Mesenchymal stem cell (in vitro differentiated cells and primary cell): ENCODE measurements around the gene RAB40C.

Source experiments
- DNase-seq: peaks from one replicate; pipeline ENCODE4 v3.0.0-alpha.2; 2013
- H2AFZ ChIP-seq: one replicate; pipeline ENCODE4 v1.6.1; 2013; ENCODE audit warnings: low read depth, mild to moderate bottlenecking, control low read depth, inconsistent platforms, low read length, moderate library complexity
- H2AK5ac ChIP-seq: 2 replicates; pipeline ENCODE4 v1.6.1; 2013; ENCODE audit warnings: low read length, moderate library complexity, mild to moderate bottlenecking, inconsistent platforms; ENCODE audit not compliant: severe bottlenecking
- H2BK120ac ChIP-seq: one replicate; pipeline ENCODE4 v1.6.1; 2013; ENCODE audit warnings: low read depth, mild to moderate bottlenecking, inconsistent platforms, low read length, moderate library complexity
- H2BK12ac ChIP-seq, 2 experiments: one replicate each; pipeline ENCODE4 v1.6.1; 2013; ENCODE audit warnings: inconsistent platforms in 2 of 2, low read length in 2 of 2, mild to moderate bottlenecking in 2 of 2, moderate library complexity in 2 of 2, control low read depth in 1 of 2
- H2BK15ac ChIP-seq: one replicate; pipeline ENCODE4 v1.6.1; 2013; ENCODE audit warnings: mild to moderate bottlenecking, low read depth, inconsistent platforms; ENCODE audit not compliant: poor library complexity, severe bottlenecking
- H2BK5ac ChIP-seq: 2 replicates; pipeline ENCODE4 v1.6.1; 2013; ENCODE audit warnings: low read depth, mild to moderate bottlenecking, low read length, control low read depth, inconsistent platforms; ENCODE audit not compliant: poor library complexity, severe bottlenecking
- H3K14ac ChIP-seq, 2 experiments: one replicate each; pipeline ENCODE4 v1.6.1; 2013; ENCODE audit warnings: inconsistent platforms in 2 of 2, low read length in 2 of 2, control low read depth in 1 of 2, mild to moderate bottlenecking in 1 of 2, moderate library complexity in 1 of 2
- H3K18ac ChIP-seq, 2 experiments: one replicate each; pipeline ENCODE4 v1.6.1; 2013; ENCODE audit warnings: inconsistent platforms in 2 of 2, low read length in 2 of 2, control low read depth in 1 of 2, low read depth in 1 of 2, mild to moderate bottlenecking in 1 of 2
- H3K23ac ChIP-seq, 2 experiments: one replicate each; pipeline ENCODE4 v1.6.1; 2013; ENCODE audit warnings: inconsistent platforms in 2 of 2, low read length in 2 of 2, mild to moderate bottlenecking in 2 of 2, moderate library complexity in 2 of 2, control low read depth in 1 of 2
- H3K27ac ChIP-seq: 2 replicates; pipeline ENCODE4 v1.5.1; 2013; ENCODE audit warnings: mild to moderate bottlenecking, moderate library complexity, low read length, control low read depth, inconsistent platforms; ENCODE audit not compliant: poor library complexity, severe bottlenecking
- H3K27me3 ChIP-seq, 2 experiments: 2 replicates each; pipeline versions ENCODE4 v1.6.1 to v1.7.0; 2013; ENCODE audit warnings: low read length in 2 of 2, mild to moderate bottlenecking in 2 of 2, moderate library complexity in 2 of 2, control low read depth in 1 of 2, inconsistent platforms in 1 of 2; ENCODE audit not compliant: control insufficient read depth in 1 of 2, insufficient read depth in 1 of 2
- H3K36me3 ChIP-seq, 2 experiments: 2 replicates each; pipeline versions ENCODE4 v1.6.1 to v1.7.0; 2013; ENCODE audit warnings: low read length in 2 of 2, control low read depth in 1 of 2, inconsistent platforms in 1 of 2, low read depth in 1 of 2, mild to moderate bottlenecking in 1 of 2; ENCODE audit not compliant: insufficient read depth in 2 of 2, control insufficient read depth in 1 of 2
- H3K4ac ChIP-seq, 2 experiments: one replicate each; pipeline ENCODE4 v1.6.1; 2013; ENCODE audit warnings: inconsistent platforms in 2 of 2, low read length in 2 of 2, mild to moderate bottlenecking in 2 of 2, moderate library complexity in 2 of 2, control low read depth in 1 of 2, low read depth in 1 of 2
- H3K4me1 ChIP-seq: 2 replicates; pipeline ENCODE4 v1.6.1; 2013; ENCODE audit warnings: low read depth, low read length, control low read depth; ENCODE audit not compliant: control insufficient read depth, insufficient read depth
- H3K4me2 ChIP-seq: 2 replicates; pipeline ENCODE4 v1.6.1; 2013; ENCODE audit warnings: low read length, mild to moderate bottlenecking, inconsistent platforms; ENCODE audit not compliant: poor library complexity, severe bottlenecking
- H3K4me3 ChIP-seq, 2 experiments: 2 replicates each; pipeline versions ENCODE4 v1.5.1 to v1.7.0; 2013; ENCODE audit warnings: low read length in 2 of 2, mild to moderate bottlenecking in 2 of 2, control low read depth in 1 of 2, low read depth in 1 of 2; ENCODE audit not compliant: insufficient read depth in 1 of 2
- H3K79me1 ChIP-seq: replicated peaks from 2 replicates; pipeline ENCODE4 v1.6.1; 2013; ENCODE audit warnings: mild to moderate bottlenecking, control low read depth, low read length, inconsistent platforms; ENCODE audit not compliant: poor library complexity, severe bottlenecking
- H3K9ac ChIP-seq: 2 replicates; pipeline ENCODE4 v1.7.0; 2013; ENCODE audit warnings: mild to moderate bottlenecking, low read length, moderate library complexity
- H3K9me3 ChIP-seq: 2 replicates; pipeline ENCODE4 v1.7.0; 2013; ENCODE audit warnings: mild to moderate bottlenecking, low read length; ENCODE audit not compliant: control insufficient read depth
- H4K8ac ChIP-seq: one replicate; pipeline ENCODE4 v1.6.1; 2013; ENCODE audit warnings: inconsistent platforms, mild to moderate bottlenecking, low read length, moderate library complexity
- H4K91ac ChIP-seq: one replicate; pipeline ENCODE4 v1.6.1; 2013; ENCODE audit warnings: mild to moderate bottlenecking, low read length, inconsistent platforms
- WGBS: methylation state at CpG from one replicate; pipeline ENCODE4 v1.1.7; 2013; ENCODE audit warnings: mixed read lengths; 5-methylcytosine and 5-hydroxymethylcytosine counted together

RAB40C gene

GRCh38 chr16:660132-660458 lies 70.2 kb downstream of the RAB40C start:
- no peak overlapping the region for H3K23ac ChIP-seq
- no peak overlapping the region for H3K18ac ChIP-seq
- DNase-seq, result no peak
- H3K4me1 ChIP-seq, result peaks cover 17% of the 10 kb centered on the region
- H2AK5ac ChIP-seq, result no peak overlapping the region
- no peak overlapping the region for H3K14ac ChIP-seq
- H2BK15ac ChIP-seq, result no peak overlapping the region
- no peak overlapping the region for H3K27ac ChIP-seq
- H3K36me3 ChIP-seq, result peaks cover 0 to 67% of the 10 kb centered on the region in 2 experiments
- no peak overlapping the region for H2BK5ac ChIP-seq
- no peak overlapping the region for H2BK12ac ChIP-seq
- no peak overlapping the region for H2BK120ac ChIP-seq
- H3K9ac ChIP-seq, result no peak overlapping the region
- no peak overlapping the region for H3K4me2 ChIP-seq
- H3K4me3 ChIP-seq, result no peak overlapping the region
- 77% methylated on average over 6 of the region's 6 CpGs for WGBS
- no peak overlapping the region for H2AFZ ChIP-seq
- peak overlapping the region; percentile 40 for H4K91ac ChIP-seq
- no peaks in the 10 kb centered on the region for H3K27me3 ChIP-seq
- peak overlapping the region; percentile 52 for H4K8ac ChIP-seq
- no peaks in the 10 kb centered on the region for H3K79me1 ChIP-seq
- no peak overlapping the region for H3K4ac ChIP-seq
- no peaks in the 10 kb centered on the region for H3K9me3 ChIP-seq

- peak overlapping the region; percentile 15 for H3K9ac ChIP-seq
These were observed 70.8 kb downstream of the RAB40C start for GRCh38 chr16:660459-661183.

GRCh38 chr16:661184-661821 lies 71.4 kb downstream of the RAB40C start:
- Histone ChIP-seq H3K14ac (no peak overlapping the region), H3K4me2 (peak overlapping the region; percentile 35), H3K4ac (peak overlapping the region in 1 of 2 experiments; percentile 31), H2BK5ac (no peak overlapping the region), H3K23ac (no peak overlapping the region), H2BK15ac (peak overlapping the region; percentile 33), H4K91ac (peak overlapping the region; percentile 64), H4K8ac (peak overlapping the region; percentile 92), H3K9ac (peak overlapping the region; percentile 15), H3K9me3 (no peaks in the 10 kb centered on the region), H3K4me1 (peaks cover 17% of the 10 kb centered on the region), H3K79me1 (no peaks in the 10 kb centered on the region), H3K36me3 (peaks cover 3 to 59% of the 10 kb centered on the region in 2 experiments), H2BK120ac (no peak overlapping the region), H2BK12ac (peak overlapping the region; percentile 29 to 69), H3K27ac (no peak overlapping the region), H3K27me3 (no peaks in the 10 kb centered on the region), H3K4me3 (no peak overlapping the region), H2AFZ (no peak overlapping the region), H2AK5ac (peak overlapping the region; percentile 56), H3K18ac (peak overlapping the region; percentile 15 to 64)
- DNase-seq, result no peak
- 75% methylated on average over 33 of the region's 35 CpGs for WGBS

More at GRCh38 chr16:660459-661183, 70.8 kb downstream of the RAB40C start:
- Histone ChIP-seq H3K27me3 (no peaks in the 10 kb centered on the region), H3K4me3 (no peak overlapping the region), H4K91ac (peak overlapping the region; percentile 64), H3K14ac (no peak overlapping the region), H2BK15ac (peak overlapping the region; percentile 33), H2AFZ (no peak overlapping the region), H2BK5ac (no peak overlapping the region), H3K4ac (no peak overlapping the region), H3K23ac (no peak overlapping the region), H4K8ac (peak overlapping the region; percentile 92), H2AK5ac (no peak overlapping the region), H3K4me1 (peaks cover 17% of the 10 kb centered on the region), H2BK120ac (no peak overlapping the region), H3K4me2 (peak overlapping the region; percentile 35), H3K27ac (no peak overlapping the region), H3K9me3 (no peaks in the 10 kb centered on the region), H2BK12ac (peak overlapping the region; percentile 29 to 69), H3K18ac (peak overlapping the region; percentile 15 to 64), H3K36me3 (peaks cover 0 to 61% of the 10 kb centered on the region in 2 experiments), H3K79me1 (no peaks in the 10 kb centered on the region)
- peak; percentile 90 for DNase-seq
- 34% methylated on average over 25 of the region's 43 CpGs for WGBS

GRCh38 chr16:662095-662494 lies 72.2 kb downstream of the RAB40C start:
- no peak overlapping the region for H3K9ac ChIP-seq
- WGBS, result 97% methylated on average over 19 of the region's 19 CpGs
- H3K23ac ChIP-seq, result no peak overlapping the region
- H3K27me3 ChIP-seq, result no peaks in the 10 kb centered on the region
- H4K8ac ChIP-seq, result no peak overlapping the region
- H4K91ac ChIP-seq, result peak overlapping the region; percentile 63
- H3K4ac ChIP-seq, result no peak overlapping the region
- H3K4me3 ChIP-seq, result no peak overlapping the region
- no peak overlapping the region for H2BK15ac ChIP-seq
- H3K14ac ChIP-seq, result no peak overlapping the region
- no peaks in the 10 kb centered on the region for H3K9me3 ChIP-seq
- H2BK5ac ChIP-seq, result no peak overlapping the region
- no peak overlapping the region for H2AK5ac ChIP-seq
- no peaks in the 10 kb centered on the region for H3K79me1 ChIP-seq
- no peak for DNase-seq
- H2BK12ac ChIP-seq, result no peak overlapping the region
- peaks cover 17% of the 10 kb centered on the region for H3K4me1 ChIP-seq
- no peak overlapping the region for H3K27ac ChIP-seq
- no peak overlapping the region for H2BK120ac ChIP-seq
- H2AFZ ChIP-seq, result no peak overlapping the region
- no peak overlapping the region for H3K18ac ChIP-seq
- H3K36me3 ChIP-seq, result peaks cover 3 to 57% of the 10 kb centered on the region in 2 experiments
- H3K4me2 ChIP-seq, result no peak overlapping the region
